Measurements from ENCODE around the gene KAZALD1. TPM values are rescaled to one million over a fixed set of nuclear protein-coding genes. Genes with fewer than 3 reads are reported as not detected.

The KAZALD1 gene
- total RNA-seq, 1 experiment from 2014 or later, result 1.4 TPM

- H3K36me3 ChIP-seq, result no peaks in the 10 kb centered on the region
- DNase-seq (ENCODE audit: low read depth in 1 of 2, low spot score in 2 of 2), result no peak
- H3K4me3 ChIP-seq, result no peak overlapping the region
- no peak overlapping the region for H3K27ac ChIP-seq
- no peaks in the 10 kb centered on the region for H3K9me3 ChIP-seq (replicated peaks)
- H3K4me1 ChIP-seq (replicated peaks), result peaks cover 22% of the 10 kb centered on the region
- H3K27me3 ChIP-seq (replicated peaks), result peaks cover 32% of the 10 kb centered on the region
Measured at GRCh38 chr10:101095004-101095403, 33.2 kb downstream of the KAZALD1 start.

- no peaks in the 10 kb centered on the region for H3K9me3 ChIP-seq (replicated peaks)
- peak; percentile 56 to 69 for DNase-seq (ENCODE audit: low read depth in 1 of 2, low spot score in 2 of 2)
- no peak overlapping the region for H3K27ac ChIP-seq
- H3K27me3 ChIP-seq (replicated peaks), result peaks cover 36% of the 10 kb centered on the region
- H3K4me1 ChIP-seq (replicated peaks), result peaks cover 22% of the 10 kb centered on the region
- no peaks in the 10 kb centered on the region for H3K36me3 ChIP-seq
- H3K4me3 ChIP-seq, result no peak overlapping the region
Measured at GRCh38 chr10:101095550-101096213, 33.9 kb downstream of the KAZALD1 start.

- H3K4me3 ChIP-seq, result no peak overlapping the region
- H3K9me3 ChIP-seq (replicated peaks), result no peaks in the 10 kb centered on the region
- DNase-seq (ENCODE audit: low read depth in 1 of 2, low spot score in 2 of 2), result no peak
- peaks cover 18% of the 10 kb centered on the region for H3K4me1 ChIP-seq (replicated peaks)
- no peaks in the 10 kb centered on the region for H3K36me3 ChIP-seq
- peaks cover 43% of the 10 kb centered on the region for H3K27me3 ChIP-seq (replicated peaks)
- H3K27ac ChIP-seq, result no peak overlapping the region
Measured at GRCh38 chr10:101096378-101096777, 34.6 kb downstream of the KAZALD1 start.

- Histone ChIP-seq H3K4me3 (no peak overlapping the region), H3K4me1 (replicated peaks) (peaks cover 2% of the 10 kb centered on the region; the same call in 1 of the 2 replicates), H3K27me3 (replicated peaks) (peaks cover 53% of the 10 kb centered on the region), H3K36me3 (no peaks in the 10 kb centered on the region), H3K9me3 (replicated peaks) (no peaks in the 10 kb centered on the region), H3K27ac (no peak overlapping the region)
- no peak for DNase-seq (ENCODE audit: low read depth in 1 of 2, low spot score in 2 of 2)
Measured at GRCh38 chr10:101097881-101098280, 36.1 kb downstream of the KAZALD1 start.

GRCh38 chr10:101099901-101100300 is 38.1 kb downstream of the KAZALD1 start:
- Histone ChIP-seq H3K4me3 (no peak overlapping the region), H3K27me3 (replicated peaks) (peaks cover 59% of the 10 kb centered on the region), H3K27ac (no peak overlapping the region), H3K4me1 (replicated peaks) (no peaks in the 10 kb centered on the region), H3K9me3 (replicated peaks) (no peaks in the 10 kb centered on the region), H3K36me3 (no peaks in the 10 kb centered on the region)
- no peak for DNase-seq (ENCODE audit: low read depth in 1 of 2, low spot score in 2 of 2)

- DNase-seq (ENCODE audit: low read depth in 1 of 2, low spot score in 2 of 2), result no peak
- peaks cover 69% of the 10 kb centered on the region for H3K27me3 ChIP-seq (replicated peaks)
- no peaks in the 10 kb centered on the region for H3K36me3 ChIP-seq
- no peak overlapping the region for H3K4me3 ChIP-seq
- H3K4me1 ChIP-seq (replicated peaks), result no peaks in the 10 kb centered on the region
- no peaks in the 10 kb centered on the region for H3K9me3 ChIP-seq (replicated peaks)
- H3K27ac ChIP-seq, result no peak overlapping the region
Measured at GRCh38 chr10:101101372-101101881, 39.6 kb downstream of the KAZALD1 start.

- Histone ChIP-seq H3K36me3 (no peaks in the 10 kb centered on the region), H3K4me3 (no peak overlapping the region), H3K27ac (no peak overlapping the region), H3K9me3 (replicated peaks) (no peaks in the 10 kb centered on the region), H3K27me3 (replicated peaks) (peaks cover 71% of the 10 kb centered on the region), H3K4me1 (replicated peaks) (no peaks in the 10 kb centered on the region)
- DNase-seq (ENCODE audit: low read depth in 1 of 2, low spot score in 2 of 2), result no peak
Measured at GRCh38 chr10:101103430-101103829, 41.6 kb downstream of the KAZALD1 start.

GRCh38 chr10:101106351-101106750 is 44.6 kb downstream of the KAZALD1 start:
- Histone ChIP-seq H3K36me3 (no peaks in the 10 kb centered on the region), H3K9me3 (replicated peaks) (no peaks in the 10 kb centered on the region), H3K4me1 (replicated peaks) (no peaks in the 10 kb centered on the region), H3K27me3 (replicated peaks) (peaks cover 66% of the 10 kb centered on the region), H3K27ac (no peak overlapping the region), H3K4me3 (no peak overlapping the region)
- no peak for DNase-seq (ENCODE audit: low read depth in 1 of 2, low spot score in 2 of 2)

GRCh38 chr10:101107771-101108170 is 46.0 kb downstream of the KAZALD1 start:
- H3K9me3 ChIP-seq (replicated peaks), result no peaks in the 10 kb centered on the region
- H3K4me1 ChIP-seq (replicated peaks), result no peaks in the 10 kb centered on the region
- H3K27ac ChIP-seq, result no peak overlapping the region
- H3K4me3 ChIP-seq, result no peak overlapping the region
- peaks cover 65% of the 10 kb centered on the region for H3K27me3 ChIP-seq (replicated peaks)
- H3K36me3 ChIP-seq, result no peaks in the 10 kb centered on the region
- no peak for DNase-seq (ENCODE audit: low read depth in 1 of 2, low spot score in 2 of 2)

GRCh38 chr10:101110856-101111523 is 49.2 kb downstream of the KAZALD1 start:
- Histone ChIP-seq H3K4me3 (no peak overlapping the region), H3K36me3 (no peaks in the 10 kb centered on the region), H3K9me3 (replicated peaks) (no peaks in the 10 kb centered on the region), H3K27me3 (replicated peaks) (peaks cover 64% of the 10 kb centered on the region), H3K4me1 (replicated peaks) (no peaks in the 10 kb centered on the region), H3K27ac (no peak overlapping the region)
- DNase-seq (ENCODE audit: low read depth in 1 of 2, low spot score in 2 of 2), result no peak

- DNase-seq (ENCODE audit: low read depth in 1 of 2, low spot score in 2 of 2), result no peak
- Histone ChIP-seq H3K4me3 (no peak overlapping the region), H3K27me3 (replicated peaks) (peaks cover 66% of the 10 kb centered on the region), H3K36me3 (no peaks in the 10 kb centered on the region), H3K9me3 (replicated peaks) (no peaks in the 10 kb centered on the region), H3K4me1 (replicated peaks) (no peaks in the 10 kb centered on the region), H3K27ac (no peak overlapping the region)
Measured at GRCh38 chr10:101111547-101111946, 49.8 kb downstream of the KAZALD1 start.

GRCh38 chr10:101112799-101113594 is 51.2 kb downstream of the KAZALD1 start:
- no peaks in the 10 kb centered on the region for H3K36me3 ChIP-seq
- no peak overlapping the region for H3K27ac ChIP-seq
- DNase-seq (ENCODE audit: low read depth in 1 of 2, low spot score in 2 of 2), result no peak
- no peaks in the 10 kb centered on the region for H3K9me3 ChIP-seq (replicated peaks)
- H3K4me1 ChIP-seq (replicated peaks), result no peaks in the 10 kb centered on the region
- H3K27me3 ChIP-seq (replicated peaks), result peaks cover 68% of the 10 kb centered on the region
- no peak overlapping the region for H3K4me3 ChIP-seq

- Histone ChIP-seq H3K4me1 (replicated peaks) (no peaks in the 10 kb centered on the region), H3K27ac (no peak overlapping the region), H3K9me3 (replicated peaks) (no peaks in the 10 kb centered on the region), H3K4me3 (no peak overlapping the region), H3K27me3 (replicated peaks) (peaks cover 66% of the 10 kb centered on the region), H3K36me3 (no peaks in the 10 kb centered on the region)
- DNase-seq (ENCODE audit: low read depth in 1 of 2, low spot score in 2 of 2), result no peak
Measured at GRCh38 chr10:101113890-101114403, 52.2 kb downstream of the KAZALD1 start.

GRCh38 chr10:101114646-101115045 is 52.9 kb downstream of the KAZALD1 start:
- Histone ChIP-seq H3K4me1 (replicated peaks) (no peaks in the 10 kb centered on the region), H3K9me3 (replicated peaks) (no peaks in the 10 kb centered on the region), H3K27me3 (replicated peaks) (peaks cover 63% of the 10 kb centered on the region), H3K4me3 (no peak overlapping the region), H3K27ac (no peak overlapping the region), H3K36me3 (no peaks in the 10 kb centered on the region)
- no peak for DNase-seq (ENCODE audit: low read depth in 1 of 2, low spot score in 2 of 2)

All from SJSA1 (cell line).